ENCODE results near the gene SOX18. TPM values are rescaled to one million over a fixed set of nuclear protein-coding genes. Genes with fewer than 3 reads are reported as not detected.

Gene SOX18
- total and polyA plus RNA-seq, 2 of the 4 experiments (the other 2 are of a cell fraction), result not detected

GRCh38 chr20:64025101-64025825 lies 24.2 kb downstream of the SOX18 start:
- Histone ChIP-seq H4K5ac (ENCODE audit: low read depth, low read length) (no peak overlapping the region), H2AK9ac (replicated peaks; ENCODE audit: low read depth, low read length, poor library complexity) (no peak overlapping the region), H4K20me1 (ENCODE audit: insufficient read depth, low read length) (peaks cover 13% of the 10 kb centered on the region), H4K91ac (ENCODE audit: insufficient read depth, low read depth, low read length) (no peak overlapping the region), H2AFZ (replicated peaks; ENCODE audit: low read length, poor library complexity) (no peak overlapping the region), H2AK5ac (ENCODE audit: low read depth, low read length) (no peak overlapping the region), H3K36me3 (ENCODE audit: control insufficient read depth, insufficient read depth, low read length) (peaks cover 73% of the 10 kb centered on the region), H2BK120ac (ENCODE audit: low read depth, low read length) (no peak overlapping the region), H2BK5ac (ENCODE audit: low read depth, low read length, poor library complexity, severe bottlenecking) (no peak overlapping the region), H3K4ac (ENCODE audit: low read depth, low read length) (no peak overlapping the region), H3K9me1 (ENCODE audit: insufficient read depth, low read length) (peaks cover 4% of the 10 kb centered on the region; the same call in 1 of the 2 replicates), H3K27ac (ENCODE audit: insufficient read depth, low read length) (no peak overlapping the region), H3K4me1 (ENCODE audit: control insufficient read depth, insufficient read depth, low read length) (no peaks in the 10 kb centered on the region), H3K4me2 (ENCODE audit: low read depth, low read length) (no peak overlapping the region), H3K14ac (replicated peaks; ENCODE audit: low read depth, low read length) (no peak overlapping the region), H3K4me3 (ENCODE audit: insufficient read depth, low read depth, low read length) (no peak overlapping the region), H2BK15ac (ENCODE audit: low read depth, low read length) (no peak overlapping the region), H2BK20ac (ENCODE audit: low read depth, low read length) (no peak overlapping the region), H3K9ac (ENCODE audit: low read depth, low read length) (no peak overlapping the region), H3K27me3 (ENCODE audit: control insufficient read depth, insufficient read depth, low read length) (no peaks in the 10 kb centered on the region), H3K18ac (ENCODE audit: low read depth, low read length) (no peak overlapping the region), H3K56ac (ENCODE audit: extremely low read depth, insufficient read depth, low read length) (no peak overlapping the region), H3K9me3 (ENCODE audit: control insufficient read depth, insufficient read depth, low read length) (no peaks in the 10 kb centered on the region), H3K79me1 (ENCODE audit: low read depth in 1 of 2, low read length in 2 of 2) (peaks cover 8 to 16% of the 10 kb centered on the region in 2 experiments; a peak in 3 of 4 replicates), H3K23ac (ENCODE audit: low read depth, low read length) (no peak overlapping the region), H4K8ac (ENCODE audit: low read depth in 2 of 2, low read length in 2 of 2) (no peak overlapping the region)
- BruUV-seq (replicated peaks), result no TSS peak
- DNase-seq, result no peak
- dilution Hi-C loops (cut with HindIII; ENCODE audit: low sequenced_read_pairs, unreplicated experiment), result no loop called here
- ChIA-PET POLR2A (ENCODE audit: unreplicated experiment) (no interaction called here), CTCF (no interaction called here)
- TF ChIP-seq CHD1 (IDR thresholded peaks at IDR 0.05; ENCODE audit: low read depth, low read length) (no peak), USF2 (IDR thresholded peaks at IDR 0.05; ENCODE audit: low read depth, low read length) (no peak), NFE2L2 (IDR thresholded peaks at IDR 0.05; ENCODE audit: low read depth, low read length) (no peak), BHLHE40 (IDR thresholded peaks at IDR 0.05; ENCODE audit: low read depth, low read length) (no peak)
- TF ChIP-seq, protein P1, sequence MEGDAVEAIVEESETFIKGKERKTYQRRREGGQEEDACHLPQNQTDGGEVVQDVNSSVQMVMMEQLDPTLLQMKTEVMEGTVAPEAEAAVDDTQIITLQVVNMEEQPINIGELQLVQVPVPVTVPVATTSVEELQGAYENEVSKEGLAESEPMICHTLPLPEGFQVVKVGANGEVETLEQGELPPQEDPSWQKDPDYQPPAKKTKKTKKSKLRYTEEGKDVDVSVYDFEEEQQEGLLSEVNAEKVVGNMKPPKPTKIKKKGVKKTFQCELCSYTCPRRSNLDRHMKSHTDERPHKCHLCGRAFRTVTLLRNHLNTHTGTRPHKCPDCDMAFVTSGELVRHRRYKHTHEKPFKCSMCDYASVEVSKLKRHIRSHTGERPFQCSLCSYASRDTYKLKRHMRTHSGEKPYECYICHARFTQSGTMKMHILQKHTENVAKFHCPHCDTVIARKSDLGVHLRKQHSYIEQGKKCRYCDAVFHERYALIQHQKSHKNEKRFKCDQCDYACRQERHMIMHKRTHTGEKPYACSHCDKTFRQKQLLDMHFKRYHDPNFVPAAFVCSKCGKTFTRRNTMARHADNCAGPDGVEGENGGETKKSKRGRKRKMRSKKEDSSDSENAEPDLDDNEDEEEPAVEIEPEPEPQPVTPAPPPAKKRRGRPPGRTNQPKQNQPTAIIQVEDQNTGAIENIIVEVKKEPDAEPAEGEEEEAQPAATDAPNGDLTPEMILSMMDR (conservative IDR thresholded peaks at IDR 0.05; ENCODE audit: low read depth, low read length), result no peak
- in situ Hi-C loops (cut with MboI; ENCODE audit: low sequenced_read_pairs), result no loop called here
- intact Hi-C loops (cut with micrococcal nuclease), result no loop called here
- WGBS, 2 experiments (ENCODE audit: extremely low coverage in 2 of 2, insufficient read length in 1 of 2), result 94% methylated on average over 8 of the region's 18 CpGs; no CpG with 5 or more reads in 1 of the 2 experiments
- no peak for ATAC-seq (ENCODE audit: low read depth)
